ENCODE data around the gene EPS15. TPM values are rescaled to one million over a fixed set of nuclear protein-coding genes. Genes with fewer than 3 reads are reported as not detected.

EPS15 gene
- total and polyA plus RNA-seq, 4 donors, result 8.8 to 52.1 (median 19.1) TPM

DNA sequence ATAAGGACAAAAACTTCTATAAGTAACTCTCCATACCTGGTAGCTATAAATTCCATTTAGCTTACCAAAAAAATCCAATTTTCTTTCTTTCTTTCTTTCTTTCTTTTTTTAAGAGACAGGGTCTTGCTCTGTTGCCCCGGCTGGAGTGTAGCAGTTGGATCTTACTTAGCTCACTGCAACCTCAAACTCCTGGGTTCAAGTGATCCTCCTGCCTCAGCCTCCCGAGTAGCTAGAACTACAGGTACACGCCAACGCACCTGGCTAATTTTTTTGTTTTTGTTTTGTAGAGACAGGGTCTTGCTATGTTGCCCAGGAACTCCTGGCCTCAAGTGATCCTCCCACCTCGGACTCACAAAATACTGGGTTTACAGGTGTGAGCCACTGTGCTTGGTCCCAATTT, 75.5 kb downstream of the EPS15 start:
- Histone ChIP-seq H3K9ac (ENCODE audit: low read depth in 1 of 2, low read length in 2 of 2) (no peak overlapping the region), H3K4me1 (ENCODE audit: control insufficient read depth in 4 of 4, insufficient read depth in 4 of 4, low read length in 3 of 4) (no peaks in the 10 kb centered on the region), H3K27me3 (ENCODE audit: control insufficient read depth in 4 of 4, insufficient read depth in 4 of 4, low read length in 3 of 4) (no peaks in the 10 kb centered on the region), H3K9me3 (ENCODE audit: control insufficient read depth in 4 of 4, low read length in 3 of 4) (no peaks in the 10 kb centered on the region), H3K4me3 (ENCODE audit: low read depth in 1 of 3, low read length in 3 of 3) (no peak overlapping the region), H3K36me3 (ENCODE audit: control insufficient read depth in 4 of 4, insufficient read depth in 3 of 4, low read depth in 1 of 4, low read length in 3 of 4) (peaks cover 0 to 22% (median 10%) of the 10 kb centered on the region in 4 donors), H3K27ac (ENCODE audit: low read depth in 1 of 2, low read length in 2 of 2) (no peak overlapping the region)
- 97% methylated on average over 5 of the region's 5 CpGs for WGBS
- no peak for DNase-seq (ENCODE audit: low spot score)
- TF ChIP-seq, protein P1, sequence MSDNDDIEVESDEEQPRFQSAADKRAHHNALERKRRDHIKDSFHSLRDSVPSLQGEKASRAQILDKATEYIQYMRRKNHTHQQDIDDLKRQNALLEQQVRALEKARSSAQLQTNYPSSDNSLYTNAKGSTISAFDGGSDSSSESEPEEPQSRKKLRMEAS (IDR thresholded peaks at IDR 0.05), result no peak
- TF ChIP-seq HNF4A (conservative IDR thresholded peaks at IDR 0.05) (no peak), EGR1 (IDR thresholded peaks at IDR 0.05; ENCODE audit: low read depth in 2 of 2) (no peak), YY1 (IDR thresholded peaks at IDR 0.05) (no peak), RAD21 (IDR thresholded peaks at IDR 0.05) (no peak), HNF4G (IDR thresholded peaks at IDR 0.05) (no peak), FOXA1 (IDR thresholded peaks at IDR 0.05) (no peak), SP1 (IDR thresholded peaks at IDR 0.05) (no peak), RXRA (IDR thresholded peaks at IDR 0.05) (no peak), JUND (IDR thresholded peaks at IDR 0.05) (no peak), FOXA2 (IDR thresholded peaks at IDR 0.05) (no peak), NR2F2 (IDR thresholded peaks at IDR 0.05) (no peak), TAF1 (conservative IDR thresholded peaks at IDR 0.05) (no peak), GABPA (IDR thresholded peaks at IDR 0.05 in 1 of 2, conservative IDR thresholded peaks at IDR 0.05 in 1 of 2) (no peak)
- TF ChIP-seq, protein P2, sequence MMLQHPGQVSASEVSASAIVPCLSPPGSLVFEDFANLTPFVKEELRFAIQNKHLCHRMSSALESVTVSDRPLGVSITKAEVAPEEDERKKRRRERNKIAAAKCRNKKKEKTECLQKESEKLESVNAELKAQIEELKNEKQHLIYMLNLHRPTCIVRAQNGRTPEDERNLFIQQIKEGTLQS (IDR thresholded peaks at IDR 0.05), result no peak
- TF ChIP-seq, protein P3, sequence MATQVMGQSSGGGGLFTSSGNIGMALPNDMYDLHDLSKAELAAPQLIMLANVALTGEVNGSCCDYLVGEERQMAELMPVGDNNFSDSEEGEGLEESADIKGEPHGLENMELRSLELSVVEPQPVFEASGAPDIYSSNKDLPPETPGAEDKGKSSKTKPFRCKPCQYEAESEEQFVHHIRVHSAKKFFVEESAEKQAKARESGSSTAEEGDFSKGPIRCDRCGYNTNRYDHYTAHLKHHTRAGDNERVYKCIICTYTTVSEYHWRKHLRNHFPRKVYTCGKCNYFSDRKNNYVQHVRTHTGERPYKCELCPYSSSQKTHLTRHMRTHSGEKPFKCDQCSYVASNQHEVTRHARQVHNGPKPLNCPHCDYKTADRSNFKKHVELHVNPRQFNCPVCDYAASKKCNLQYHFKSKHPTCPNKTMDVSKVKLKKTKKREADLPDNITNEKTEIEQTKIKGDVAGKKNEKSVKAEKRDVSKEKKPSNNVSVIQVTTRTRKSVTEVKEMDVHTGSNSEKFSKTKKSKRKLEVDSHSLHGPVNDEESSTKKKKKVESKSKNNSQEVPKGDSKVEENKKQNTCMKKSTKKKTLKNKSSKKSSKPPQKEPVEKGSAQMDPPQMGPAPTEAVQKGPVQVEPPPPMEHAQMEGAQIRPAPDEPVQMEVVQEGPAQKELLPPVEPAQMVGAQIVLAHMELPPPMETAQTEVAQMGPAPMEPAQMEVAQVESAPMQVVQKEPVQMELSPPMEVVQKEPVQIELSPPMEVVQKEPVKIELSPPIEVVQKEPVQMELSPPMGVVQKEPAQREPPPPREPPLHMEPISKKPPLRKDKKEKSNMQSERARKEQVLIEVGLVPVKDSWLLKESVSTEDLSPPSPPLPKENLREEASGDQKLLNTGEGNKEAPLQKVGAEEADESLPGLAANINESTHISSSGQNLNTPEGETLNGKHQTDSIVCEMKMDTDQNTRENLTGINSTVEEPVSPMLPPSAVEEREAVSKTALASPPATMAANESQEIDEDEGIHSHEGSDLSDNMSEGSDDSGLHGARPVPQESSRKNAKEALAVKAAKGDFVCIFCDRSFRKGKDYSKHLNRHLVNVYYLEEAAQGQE (IDR thresholded peaks at IDR 0.05), result no peak
- TF ChIP-seq, protein P4, sequence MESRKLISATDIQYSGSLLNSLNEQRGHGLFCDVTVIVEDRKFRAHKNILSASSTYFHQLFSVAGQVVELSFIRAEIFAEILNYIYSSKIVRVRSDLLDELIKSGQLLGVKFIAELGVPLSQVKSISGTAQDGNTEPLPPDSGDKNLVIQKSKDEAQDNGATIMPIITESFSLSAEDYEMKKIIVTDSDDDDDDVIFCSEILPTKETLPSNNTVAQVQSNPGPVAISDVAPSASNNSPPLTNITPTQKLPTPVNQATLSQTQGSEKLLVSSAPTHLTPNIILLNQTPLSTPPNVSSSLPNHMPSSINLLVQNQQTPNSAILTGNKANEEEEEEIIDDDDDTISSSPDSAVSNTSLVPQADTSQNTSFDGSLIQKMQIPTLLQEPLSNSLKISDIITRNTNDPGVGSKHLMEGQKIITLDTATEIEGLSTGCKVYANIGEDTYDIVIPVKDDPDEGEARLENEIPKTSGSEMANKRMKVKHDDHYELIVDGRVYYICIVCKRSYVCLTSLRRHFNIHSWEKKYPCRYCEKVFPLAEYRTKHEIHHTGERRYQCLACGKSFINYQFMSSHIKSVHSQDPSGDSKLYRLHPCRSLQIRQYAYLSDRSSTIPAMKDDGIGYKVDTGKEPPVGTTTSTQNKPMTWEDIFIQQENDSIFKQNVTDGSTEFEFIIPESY (IDR thresholded peaks at IDR 0.05), result no peak
- TF ChIP-seq, protein P5, sequence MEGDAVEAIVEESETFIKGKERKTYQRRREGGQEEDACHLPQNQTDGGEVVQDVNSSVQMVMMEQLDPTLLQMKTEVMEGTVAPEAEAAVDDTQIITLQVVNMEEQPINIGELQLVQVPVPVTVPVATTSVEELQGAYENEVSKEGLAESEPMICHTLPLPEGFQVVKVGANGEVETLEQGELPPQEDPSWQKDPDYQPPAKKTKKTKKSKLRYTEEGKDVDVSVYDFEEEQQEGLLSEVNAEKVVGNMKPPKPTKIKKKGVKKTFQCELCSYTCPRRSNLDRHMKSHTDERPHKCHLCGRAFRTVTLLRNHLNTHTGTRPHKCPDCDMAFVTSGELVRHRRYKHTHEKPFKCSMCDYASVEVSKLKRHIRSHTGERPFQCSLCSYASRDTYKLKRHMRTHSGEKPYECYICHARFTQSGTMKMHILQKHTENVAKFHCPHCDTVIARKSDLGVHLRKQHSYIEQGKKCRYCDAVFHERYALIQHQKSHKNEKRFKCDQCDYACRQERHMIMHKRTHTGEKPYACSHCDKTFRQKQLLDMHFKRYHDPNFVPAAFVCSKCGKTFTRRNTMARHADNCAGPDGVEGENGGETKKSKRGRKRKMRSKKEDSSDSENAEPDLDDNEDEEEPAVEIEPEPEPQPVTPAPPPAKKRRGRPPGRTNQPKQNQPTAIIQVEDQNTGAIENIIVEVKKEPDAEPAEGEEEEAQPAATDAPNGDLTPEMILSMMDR (IDR thresholded peaks at IDR 0.05; ENCODE audit: low read depth, low read length, missing input control), result no peak

All from liver (tissue), 9 donors.